SK-N-SH (cell line): ENCODE measurements around the gene THAP3. TPM values are rescaled to one million over a fixed set of nuclear protein-coding genes. Genes with fewer than 3 reads are reported as not detected.

Source experiments
- CTCF ChIA-PET: fragments of 300-600, 350-600 bp; formaldehyde crosslinking; extraction: SDS; loops from one replicate; lab custom pipeline; 2021; lab: Yijun Ruan, JAX
- POLR2A ChIA-PET: fragments of 350-600 bp; sonication (Branson Sonifier 250); formaldehyde crosslinking; extraction: SDS; loops from one replicate; lab custom pipeline; 2020; ENCODE audit warnings: antibody characterized with exemption, inconsistent platforms; lab: Yijun Ruan, JAX
- DNase-seq: peaks from one replicate; pipeline ENCODE4 v3.0.0; 2012
- H2AFZ ChIP-seq: fragments of 200-600 bp; sonication (generic); 2 replicates; pipeline ENCODE4 v1.8.1; 2016; ENCODE audit warnings: antibody characterized with exemption, mild to moderate bottlenecking, low read depth
- H3F3A ChIP-seq: fragments of 200-600 bp; sonication (generic); replicated peaks from 2 replicates; pipeline ENCODE3; 2016; ENCODE audit warnings: antibody characterized with exemption, mild to moderate bottlenecking; ENCODE audit not compliant: insufficient read depth
- H3K27ac ChIP-seq, 2 experiments: fragments of 200-500 bp in 1 of 2; fragments of 200-600 bp in 1 of 2; sonication (Bioruptor generic) in 1 of 2; sonication (generic), shearing (Covaris generic) in 1 of 2; 2 replicates each; pipeline versions ENCODE4 v1.5.1 to v1.6.1; 2014 to 2016; ENCODE audit warnings: low read depth in 2 of 2, inconsistent platforms in 1 of 2, low read length in 1 of 2, mild to moderate bottlenecking in 1 of 2, mixed read lengths in 1 of 2
- H3K27me3 ChIP-seq: fragments of 200-600 bp; sonication (generic), shearing (Covaris generic); 2 replicates; pipeline ENCODE4 v1.6.1; 2016; ENCODE audit warnings: mixed run types; ENCODE audit not compliant: insufficient read depth
- H3K36me3 ChIP-seq, 2 experiments: fragments of 200-500 bp in 1 of 2; fragments of 200-600 bp in 1 of 2; sonication (Bioruptor generic) in 1 of 2; sonication (generic) in 1 of 2; replicated peaks in 1 of 2; 2 replicates each; pipeline versions ENCODE3 to v1.5.1; 2014 to 2016; ENCODE audit warnings: low read length in 1 of 2, mild to moderate bottlenecking in 1 of 2; ENCODE audit not compliant: insufficient read depth in 2 of 2, control insufficient read depth in 1 of 2
- H3K4me1 ChIP-seq, 2 experiments: fragments of 200-500 bp in 1 of 2; fragments of 200-600 bp in 1 of 2; sonication (Bioruptor generic) in 1 of 2; sonication (generic), shearing (Covaris generic) in 1 of 2; 2 replicates each; pipeline versions ENCODE4 v1.5.1 to v1.6.1; 2014 to 2016; ENCODE audit warnings: low read depth in 1 of 2, low read length in 1 of 2, mixed run types in 1 of 2; ENCODE audit not compliant: insufficient read depth in 2 of 2, control insufficient read depth in 1 of 2
- H3K4me2 ChIP-seq: fragments of 200-600 bp; sonication (generic), shearing (Covaris generic); 2 replicates; pipeline ENCODE4 v1.6.1; 2017; ENCODE audit warnings: mixed run types
- H3K4me3 ChIP-seq, 2 experiments: fragments of 200-500 bp in 1 of 2; fragments of 200-600 bp in 1 of 2; sonication (Bioruptor generic) in 1 of 2; sonication (generic), shearing (Covaris generic) in 1 of 2; 2 replicates each; pipeline versions ENCODE4 v1.5.1 to v1.8.1; 2014 to 2016; ENCODE audit warnings: low read depth in 2 of 2, inconsistent platforms in 1 of 2, low read length in 1 of 2, mild to moderate bottlenecking in 1 of 2, mixed read lengths in 1 of 2, moderate library complexity in 1 of 2
- H3K79me2 ChIP-seq: fragments of 200-600 bp; sonication (generic); 2 replicates; pipeline ENCODE4 v1.8.1; 2017; ENCODE audit warnings: mild to moderate bottlenecking; ENCODE audit not compliant: insufficient read depth
- H3K9ac ChIP-seq: fragments of 200-600 bp; sonication (generic); 2 replicates; pipeline ENCODE4 v1.6.1; 2017; ENCODE audit warnings: mixed run types
- H3K9me2 ChIP-seq: fragments of 200-600 bp; sonication (generic); 2 replicates; pipeline ENCODE4 v1.6.1; 2017; ENCODE audit warnings: mixed run types
- H3K9me3 ChIP-seq: fragments of 200-600 bp; sonication (generic); 2 replicates; pipeline ENCODE4 v1.6.1; 2017; ENCODE audit warnings: mixed run types, mild to moderate bottlenecking, moderate library complexity
- H4K20me1 ChIP-seq: fragments of 200-600 bp; sonication (generic); 2 replicates; pipeline ENCODE4 v1.6.1; 2017; ENCODE audit warnings: mild to moderate bottlenecking, mixed run types; ENCODE audit not compliant: insufficient read depth
- FOSL2 ChIP-seq: IDR thresholded peaks from 2 replicates; pipeline ENCODE4 v1.4.0; 2012; ENCODE audit warnings: low read depth, mild to moderate bottlenecking, moderate library complexity, borderline replicate concordance
- JUND ChIP-seq: IDR thresholded peaks from 2 replicates; pipeline ENCODE4 v1.4.0; 2012
- POLR2AphosphoS5 ChIP-seq: IDR thresholded peaks from 2 replicates; pipeline ENCODE4 v1.6.1; 2012; ENCODE audit warnings: low read depth, low read length
- SMC3 ChIP-seq: IDR thresholded peaks from 2 replicates; pipeline ENCODE4 v1.6.1; 2012; ENCODE audit warnings: low read depth, low read length, improper control_type of control experiment
- TCF12 ChIP-seq: IDR thresholded peaks from 2 replicates; pipeline ENCODE4 v1.4.0; 2012
- WGBS: methylation state at CpG from one replicate; pipeline ENCODE4 v1.1.6; 2017; ENCODE audit warnings: low lambda C conversion rate; 5-methylcytosine and 5-hydroxymethylcytosine counted together
- polyA plus RNA-seq, 3 experiments: library from polyadenylated mRNA; depleted of rRNA; stranded (reverse); fragments of >200 nt; gene quantifications; 2 replicates each; pipeline ENCODE4 v1.2.3, GENCODE V29; 2012
- TF ChIP-seq, protein P1 (sequence below): fragments of 150-350 bp; IDR thresholded peaks from 2 replicates; pipeline ENCODE4 v1.6.1; 2016; ENCODE audit warnings: mild to moderate bottlenecking, low read depth, low read length
- TF ChIP-seq, protein P2 (sequence below): fragments of 200-600 bp; sonication (generic); IDR thresholded peaks from 2 replicates; pipeline ENCODE4 v1.6.1; 2017; ENCODE audit warnings: antibody characterized with exemption, mild to moderate bottlenecking, moderate library complexity
- TF ChIP-seq, protein P3 (sequence below): IDR thresholded peaks from 2 replicates; pipeline ENCODE4 v1.4.0; 2012; ENCODE audit warnings: low read depth, borderline replicate concordance

Gene THAP3
- polyA plus RNA-seq, 1 of the 3 experiments (the other 2 are of a cell fraction): 11.1 TPM

DNA sequence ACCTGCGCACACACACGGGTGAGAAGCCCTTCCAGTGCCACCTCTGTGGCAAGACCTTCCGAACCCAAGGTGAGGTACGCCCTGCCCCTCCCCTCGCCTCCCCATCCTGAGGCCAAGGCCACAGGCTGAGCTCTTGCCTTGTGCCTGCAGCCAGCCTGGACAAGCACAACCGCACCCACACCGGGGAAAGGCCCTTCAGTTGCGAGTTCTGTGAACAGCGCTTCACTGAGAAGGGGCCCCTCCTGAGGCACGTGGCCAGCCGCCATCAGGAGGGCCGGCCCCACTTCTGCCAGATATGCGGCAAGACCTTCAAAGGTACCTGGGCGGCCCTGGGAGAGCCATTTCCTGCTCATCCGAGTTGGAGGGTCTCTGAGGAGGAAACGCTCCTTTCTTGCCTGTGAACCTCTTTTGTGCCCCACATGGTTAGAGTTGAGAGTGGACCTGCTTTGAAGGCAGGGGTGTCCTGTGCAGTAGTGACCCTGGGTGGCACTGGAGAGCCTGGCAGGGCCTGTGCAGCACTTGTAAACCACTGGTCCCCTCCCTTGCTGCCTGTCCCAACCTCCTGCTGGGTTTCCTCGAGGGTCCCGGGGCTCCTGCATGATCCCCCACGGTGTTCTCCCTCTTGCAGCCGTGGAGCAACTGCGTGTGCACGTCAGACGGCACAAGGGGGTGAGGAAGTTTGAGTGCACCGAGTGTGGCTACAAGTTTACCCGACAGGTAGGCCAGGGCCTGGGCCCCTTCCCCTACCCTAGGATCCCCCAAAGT is 36.4 kb upstream of the THAP3 start (continued):
- TF ChIP-seq JUND: no peak
- no peak for TF ChIP-seq SMC3
- TF ChIP-seq FOSL2: no peak
- TF ChIP-seq, protein P1, sequence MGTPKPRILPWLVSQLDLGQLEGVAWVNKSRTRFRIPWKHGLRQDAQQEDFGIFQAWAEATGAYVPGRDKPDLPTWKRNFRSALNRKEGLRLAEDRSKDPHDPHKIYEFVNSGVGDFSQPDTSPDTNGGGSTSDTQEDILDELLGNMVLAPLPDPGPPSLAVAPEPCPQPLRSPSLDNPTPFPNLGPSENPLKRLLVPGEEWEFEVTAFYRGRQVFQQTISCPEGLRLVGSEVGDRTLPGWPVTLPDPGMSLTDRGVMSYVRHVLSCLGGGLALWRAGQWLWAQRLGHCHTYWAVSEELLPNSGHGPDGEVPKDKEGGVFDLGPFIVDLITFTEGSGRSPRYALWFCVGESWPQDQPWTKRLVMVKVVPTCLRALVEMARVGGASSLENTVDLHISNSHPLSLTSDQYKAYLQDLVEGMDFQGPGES: no peak
- TF ChIP-seq, protein P2, sequence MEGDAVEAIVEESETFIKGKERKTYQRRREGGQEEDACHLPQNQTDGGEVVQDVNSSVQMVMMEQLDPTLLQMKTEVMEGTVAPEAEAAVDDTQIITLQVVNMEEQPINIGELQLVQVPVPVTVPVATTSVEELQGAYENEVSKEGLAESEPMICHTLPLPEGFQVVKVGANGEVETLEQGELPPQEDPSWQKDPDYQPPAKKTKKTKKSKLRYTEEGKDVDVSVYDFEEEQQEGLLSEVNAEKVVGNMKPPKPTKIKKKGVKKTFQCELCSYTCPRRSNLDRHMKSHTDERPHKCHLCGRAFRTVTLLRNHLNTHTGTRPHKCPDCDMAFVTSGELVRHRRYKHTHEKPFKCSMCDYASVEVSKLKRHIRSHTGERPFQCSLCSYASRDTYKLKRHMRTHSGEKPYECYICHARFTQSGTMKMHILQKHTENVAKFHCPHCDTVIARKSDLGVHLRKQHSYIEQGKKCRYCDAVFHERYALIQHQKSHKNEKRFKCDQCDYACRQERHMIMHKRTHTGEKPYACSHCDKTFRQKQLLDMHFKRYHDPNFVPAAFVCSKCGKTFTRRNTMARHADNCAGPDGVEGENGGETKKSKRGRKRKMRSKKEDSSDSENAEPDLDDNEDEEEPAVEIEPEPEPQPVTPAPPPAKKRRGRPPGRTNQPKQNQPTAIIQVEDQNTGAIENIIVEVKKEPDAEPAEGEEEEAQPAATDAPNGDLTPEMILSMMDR: no peak
- no peak for TF ChIP-seq POLR2AphosphoS5

DNA sequence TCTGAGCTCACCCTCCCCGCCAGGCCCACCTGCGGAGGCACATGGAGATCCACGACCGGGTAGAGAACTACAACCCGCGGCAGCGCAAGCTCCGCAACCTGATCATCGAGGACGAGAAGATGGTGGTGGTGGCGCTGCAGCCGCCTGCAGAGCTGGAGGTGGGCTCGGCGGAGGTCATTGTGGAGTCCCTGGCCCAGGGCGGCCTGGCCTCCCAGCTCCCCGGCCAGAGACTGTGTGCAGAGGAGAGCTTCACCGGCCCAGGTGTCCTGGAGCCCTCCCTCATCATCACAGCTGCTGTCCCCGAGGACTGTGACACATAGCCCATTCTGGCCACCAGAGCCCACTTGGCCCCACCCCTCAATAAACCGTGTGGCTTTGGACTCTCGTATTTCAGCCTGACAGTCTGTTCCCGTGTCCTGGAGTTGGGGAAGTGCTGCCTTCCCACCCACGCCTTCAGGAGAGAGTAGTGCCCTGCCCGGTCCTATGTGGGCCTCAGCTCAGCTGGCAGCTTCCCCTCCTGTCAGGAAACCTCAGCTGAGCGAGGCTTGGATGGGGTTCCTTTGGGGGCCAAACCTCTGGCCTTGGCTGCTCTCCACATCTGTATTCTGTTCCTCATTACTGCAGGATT is 35.7 kb upstream of the THAP3 start:
- WGBS: 92% methylated on average over 16 of the region's 24 CpGs
- DNase-seq: no peak
- H3K79me2 ChIP-seq: peaks cover 3% of the 10 kb centered on the region; the same call in 1 of the 2 replicates
- POLR2A ChIA-PET: interaction anchor here (1.5 kb wide), 1 partner anchor 9 kb away, joined by 5 read pairs; the partner anchor contains the start of gene ZBTB48
- no peak overlapping the region for H3K4me2 ChIP-seq
- TF ChIP-seq, protein P2: no peak
- TF ChIP-seq, protein P3, sequence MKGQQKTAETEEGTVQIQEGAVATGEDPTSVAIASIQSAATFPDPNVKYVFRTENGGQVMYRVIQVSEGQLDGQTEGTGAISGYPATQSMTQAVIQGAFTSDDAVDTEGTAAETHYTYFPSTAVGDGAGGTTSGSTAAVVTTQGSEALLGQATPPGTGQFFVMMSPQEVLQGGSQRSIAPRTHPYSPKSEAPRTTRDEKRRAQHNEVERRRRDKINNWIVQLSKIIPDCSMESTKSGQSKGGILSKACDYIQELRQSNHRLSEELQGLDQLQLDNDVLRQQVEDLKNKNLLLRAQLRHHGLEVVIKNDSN: no peak
- TF ChIP-seq TCF12: no peak
- TF ChIP-seq, all 33 proteins: peak for 0
- Histone ChIP-seq H3K4me1 (no peaks in the 10 kb centered on the region), H3K9me2 (no peaks in the 10 kb centered on the region), H3K27ac (no peak overlapping the region), H3K9ac (no peak overlapping the region), H3K27me3 (no peaks in the 10 kb centered on the region), H3K36me3 (peaks cover 0 to 42% of the 10 kb centered on the region in 2 experiments), H3K4me3 (no peak overlapping the region), H4K20me1 (no peaks in the 10 kb centered on the region), H2AFZ (no peak overlapping the region), H3K9me3 (no peaks in the 10 kb centered on the region), H3F3A (no peaks in the 10 kb centered on the region)
- CTCF ChIA-PET: interaction anchor here (0.7 to 1.5 kb wide), 5 partner anchors 8 to 103 kb away, joined by 3 read pairs; partner anchors contain the start of genes KLHL21 and NOL9
